ENCODE measurements around the gene NME3.

Gene NME3

DNA sequence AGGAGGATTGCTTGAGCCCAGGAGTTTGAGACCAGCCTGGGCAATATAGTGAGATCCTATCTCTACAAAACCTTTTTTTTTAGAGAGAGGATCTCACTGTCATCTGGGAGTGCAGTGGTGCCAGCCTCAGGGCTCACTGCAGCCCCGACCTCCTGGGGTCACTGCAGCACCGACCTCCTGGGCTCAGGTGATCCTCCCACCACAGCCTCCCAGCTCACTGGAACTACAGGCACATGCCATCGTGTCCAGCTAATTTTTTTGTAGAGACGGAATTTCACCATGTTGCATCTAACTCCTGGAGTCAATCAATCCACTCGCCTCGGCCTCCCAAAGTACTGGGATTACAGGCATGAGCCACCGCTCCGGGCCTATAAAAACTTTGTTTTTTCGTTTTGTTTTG is 50.0 kb downstream of the NME3 start:
- DNase-seq: no peak

All from T-helper 2 cell (primary cell).